Panc1 (cell line): ENCODE measurements around the gene ZNF710. TPM values are rescaled to one million over a fixed set of nuclear protein-coding genes. Genes with fewer than 3 reads are reported as not detected.
A peak's percentile ranks its signal among the peaks of the same experiment; 100 is the strongest.

Experiments used
- ATAC-seq: fragments of 200-7000 bp; cut with Tn5 transposase; 2 replicates; pipeline ENCODE4 v1.9.1; 2020; ENCODE audit warnings: mild to moderate bottlenecking, moderate library complexity
- BruUV-seq: library from RNA; stranded (reverse); fragments of 400-500 nt; replicated peaks from 2 replicates; lab custom pipeline; 2021; lab: Mats Ljungman, UMichigan
- CTCF ChIA-PET: fragments of 300-600 bp; sonication (Branson Sonifier 250); formaldehyde crosslinking; loops from one replicate; lab custom pipeline; 2022; ENCODE audit warnings: antibody characterized with exemption; lab: Charles Lee
- POLR2A ChIA-PET: fragments of 300-600 bp; sonication (Branson Sonifier 250); formaldehyde crosslinking; loops from one replicate; lab custom pipeline; 2022; ENCODE audit warnings: antibody characterized with exemption; lab: Charles Lee
- DNase-seq: peaks from one replicate; pipeline ENCODE4 v3.0.0-alpha.2; 2010; ENCODE audit warnings: low read depth, low spot score
- H3K27ac ChIP-seq: 2 replicates; pipeline ENCODE4 v1.5.1; 2011; ENCODE audit warnings: mild to moderate bottlenecking, low read length, inconsistent platforms
- H3K27me3 ChIP-seq: fragments of 200-500 bp; sonication (Bioruptor generic); 2 replicates; pipeline ENCODE4 v1.6.0; 2014; ENCODE audit warnings: low read length, inconsistent platforms; ENCODE audit not compliant: control insufficient read depth, insufficient read depth
- H3K36me3 ChIP-seq: fragments of 200-500 bp; sonication (Bioruptor generic); 2 replicates; pipeline ENCODE4 v1.5.1; 2014; ENCODE audit warnings: inconsistent platforms, mild to moderate bottlenecking, low read length, moderate library complexity; ENCODE audit not compliant: control insufficient read depth, insufficient read depth
- H3K4me1 ChIP-seq: 2 replicates; pipeline ENCODE4 v1.5.1; 2011; ENCODE audit warnings: inconsistent platforms, mild to moderate bottlenecking, low read length, moderate library complexity; ENCODE audit not compliant: control insufficient read depth, insufficient read depth
- H3K4me3 ChIP-seq, 2 experiments: 2 replicates each; pipeline ENCODE4 v1.5.1; 2011 to 2012; ENCODE audit warnings: low read depth in 2 of 2, low read length in 2 of 2, mild to moderate bottlenecking in 2 of 2, inconsistent platforms in 1 of 2, moderate library complexity in 1 of 2
- H3K9me3 ChIP-seq: fragments of 200-500 bp; sonication (Bioruptor generic); 2 replicates; pipeline ENCODE4 v1.5.1; 2014; ENCODE audit warnings: low read depth, mild to moderate bottlenecking, inconsistent platforms, low read length, moderate library complexity; ENCODE audit not compliant: control insufficient read depth, insufficient read depth
- POLR2AphosphoS5 ChIP-seq: IDR thresholded peaks from 2 replicates; pipeline ENCODE4 v1.6.1; 2012; ENCODE audit warnings: mild to moderate bottlenecking, low read depth, low read length, moderate library complexity
- SIN3A ChIP-seq: IDR thresholded peaks from 2 replicates; pipeline ENCODE4 v1.6.1; 2012; ENCODE audit warnings: low read depth, mild to moderate bottlenecking, low read length, moderate library complexity, borderline replicate concordance; ENCODE audit not compliant: insufficient read depth
- TCF7L2 ChIP-seq: IDR thresholded peaks from 2 replicates; pipeline ENCODE4 v1.6.1; 2011; ENCODE audit warnings: mild to moderate bottlenecking, low read depth, low read length, inconsistent platforms
- in situ Hi-C: cut with HindIII; loops from 2 replicates; pipeline ENCODE4 v1.10.0; 2016; ENCODE audit warnings: low sequenced_read_pairs, low pct_unique_long_range_greater_than_20kb
- intact Hi-C: fragments of 100-400 bp; cut with micrococcal nuclease; formaldehyde crosslinking; loops from one replicate; pipeline ENCODE4 v1.10.0; 2022; ENCODE audit not compliant: unreplicated experiment
- total RNA-seq: library from RNA; stranded (reverse); gene quantifications from one replicate; pipeline ENCODE4 v1.2.1, GENCODE V29; 2021; ENCODE audit not compliant: unreplicated experiment
- TF ChIP-seq, protein P1 (sequence below): fragments of 450-650 bp; IDR thresholded peaks from 2 replicates; pipeline ENCODE4 v1.5.1; 2017; ENCODE audit warnings: mild to moderate bottlenecking
- TF ChIP-seq, protein P2 (sequence below), 2 experiments: IDR thresholded peaks; 2 replicates each; pipeline ENCODE4 v1.6.1; 2011 to 2012; ENCODE audit warnings: low read depth in 2 of 2, control low read depth in 1 of 2, low read length in 1 of 2, mild to moderate bottlenecking in 1 of 2, moderate library complexity in 1 of 2; ENCODE audit not compliant: insufficient read depth in 1 of 2

The ZNF710 gene
- total RNA-seq, 1 experiment from 2014 or later = 15.8 TPM

DNA sequence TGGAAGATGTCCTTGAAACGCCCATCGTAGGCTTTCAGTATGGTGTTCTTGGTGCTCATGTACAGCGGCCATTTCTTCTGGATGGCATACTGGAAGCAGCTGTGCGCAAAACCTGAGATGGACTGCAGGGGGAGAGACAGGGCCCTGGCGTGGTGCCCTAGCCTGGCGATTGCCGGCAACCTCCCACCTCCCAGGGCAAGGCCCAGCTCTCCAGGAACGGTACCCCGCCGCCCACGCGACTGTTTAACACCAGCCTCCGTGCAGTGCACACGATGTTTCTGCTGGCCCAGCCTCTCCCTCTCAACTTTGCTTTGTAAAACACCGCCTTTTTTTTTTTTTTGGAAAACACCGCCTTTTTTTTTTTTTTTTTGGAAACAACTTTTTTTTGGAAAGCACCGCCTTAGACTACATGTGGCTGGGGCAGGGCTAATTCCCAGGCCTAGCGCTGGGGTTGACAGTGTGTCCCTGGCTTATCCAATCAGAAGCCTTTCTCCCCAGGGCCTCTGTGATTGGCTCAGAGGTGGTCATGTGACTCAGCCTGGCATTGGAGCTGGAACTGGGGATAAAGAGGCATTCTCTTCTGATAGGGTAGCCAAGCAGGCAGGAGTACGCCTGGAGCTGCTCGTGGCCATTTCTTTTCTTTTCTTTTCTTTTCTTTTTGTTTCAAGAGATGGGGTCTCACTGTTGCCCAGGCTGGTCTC is 86.5 kb downstream of the ZNF710 start:
- no TSS peak for BruUV-seq
- Histone ChIP-seq H3K27ac (no peak overlapping the region), H3K27me3 (no peaks in the 10 kb centered on the region), H3K9me3 (no peaks in the 10 kb centered on the region), H3K36me3 (0 out of 2 replicates have a peak, but pooled peaks cover 2% of the 10 kb centered on the region), H3K4me3 (no peak overlapping the region), H3K4me1 (no peaks in the 10 kb centered on the region; the same call in 1 of the 2 replicates)
- ChIA-PET POLR2A (interaction anchor here (0.5 to 1.0 kb wide), 4 partner anchors 12 to 189 kb away, joined by 3 to 16 read pairs (median 8); no protein-coding TSS in a partner anchor), CTCF (interaction anchor here (0.7 to 2.6 kb wide), 4 partner anchors 118 to 716 kb away, joined by 8 to 13 read pairs (median 10); no protein-coding TSS in a partner anchor)
- intact Hi-C loops = no loop called here
- in situ Hi-C loops = no loop called here
- TF ChIP-seq SIN3A (no peak), POLR2AphosphoS5 (no peak; the same call in 1 of the 2 replicates), TCF7L2 (no peak)
- TF ChIP-seq, protein P1, sequence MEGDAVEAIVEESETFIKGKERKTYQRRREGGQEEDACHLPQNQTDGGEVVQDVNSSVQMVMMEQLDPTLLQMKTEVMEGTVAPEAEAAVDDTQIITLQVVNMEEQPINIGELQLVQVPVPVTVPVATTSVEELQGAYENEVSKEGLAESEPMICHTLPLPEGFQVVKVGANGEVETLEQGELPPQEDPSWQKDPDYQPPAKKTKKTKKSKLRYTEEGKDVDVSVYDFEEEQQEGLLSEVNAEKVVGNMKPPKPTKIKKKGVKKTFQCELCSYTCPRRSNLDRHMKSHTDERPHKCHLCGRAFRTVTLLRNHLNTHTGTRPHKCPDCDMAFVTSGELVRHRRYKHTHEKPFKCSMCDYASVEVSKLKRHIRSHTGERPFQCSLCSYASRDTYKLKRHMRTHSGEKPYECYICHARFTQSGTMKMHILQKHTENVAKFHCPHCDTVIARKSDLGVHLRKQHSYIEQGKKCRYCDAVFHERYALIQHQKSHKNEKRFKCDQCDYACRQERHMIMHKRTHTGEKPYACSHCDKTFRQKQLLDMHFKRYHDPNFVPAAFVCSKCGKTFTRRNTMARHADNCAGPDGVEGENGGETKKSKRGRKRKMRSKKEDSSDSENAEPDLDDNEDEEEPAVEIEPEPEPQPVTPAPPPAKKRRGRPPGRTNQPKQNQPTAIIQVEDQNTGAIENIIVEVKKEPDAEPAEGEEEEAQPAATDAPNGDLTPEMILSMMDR = no peak
- TF ChIP-seq, protein P2, sequence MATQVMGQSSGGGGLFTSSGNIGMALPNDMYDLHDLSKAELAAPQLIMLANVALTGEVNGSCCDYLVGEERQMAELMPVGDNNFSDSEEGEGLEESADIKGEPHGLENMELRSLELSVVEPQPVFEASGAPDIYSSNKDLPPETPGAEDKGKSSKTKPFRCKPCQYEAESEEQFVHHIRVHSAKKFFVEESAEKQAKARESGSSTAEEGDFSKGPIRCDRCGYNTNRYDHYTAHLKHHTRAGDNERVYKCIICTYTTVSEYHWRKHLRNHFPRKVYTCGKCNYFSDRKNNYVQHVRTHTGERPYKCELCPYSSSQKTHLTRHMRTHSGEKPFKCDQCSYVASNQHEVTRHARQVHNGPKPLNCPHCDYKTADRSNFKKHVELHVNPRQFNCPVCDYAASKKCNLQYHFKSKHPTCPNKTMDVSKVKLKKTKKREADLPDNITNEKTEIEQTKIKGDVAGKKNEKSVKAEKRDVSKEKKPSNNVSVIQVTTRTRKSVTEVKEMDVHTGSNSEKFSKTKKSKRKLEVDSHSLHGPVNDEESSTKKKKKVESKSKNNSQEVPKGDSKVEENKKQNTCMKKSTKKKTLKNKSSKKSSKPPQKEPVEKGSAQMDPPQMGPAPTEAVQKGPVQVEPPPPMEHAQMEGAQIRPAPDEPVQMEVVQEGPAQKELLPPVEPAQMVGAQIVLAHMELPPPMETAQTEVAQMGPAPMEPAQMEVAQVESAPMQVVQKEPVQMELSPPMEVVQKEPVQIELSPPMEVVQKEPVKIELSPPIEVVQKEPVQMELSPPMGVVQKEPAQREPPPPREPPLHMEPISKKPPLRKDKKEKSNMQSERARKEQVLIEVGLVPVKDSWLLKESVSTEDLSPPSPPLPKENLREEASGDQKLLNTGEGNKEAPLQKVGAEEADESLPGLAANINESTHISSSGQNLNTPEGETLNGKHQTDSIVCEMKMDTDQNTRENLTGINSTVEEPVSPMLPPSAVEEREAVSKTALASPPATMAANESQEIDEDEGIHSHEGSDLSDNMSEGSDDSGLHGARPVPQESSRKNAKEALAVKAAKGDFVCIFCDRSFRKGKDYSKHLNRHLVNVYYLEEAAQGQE (IDR thresholded peaks at IDR 0.05; ENCODE audit: insufficient read depth in 1 of 2, low read depth in 2 of 2, low read length in 1 of 2) = no peak
- ATAC-seq (peak; percentile 72), DNase-seq (no peak)

- in situ Hi-C loops = no loop called here
- CTCF ChIA-PET = no interaction called here
Observed at GRCh38 chr15:90090226-90090848, 89.2 kb downstream of the ZNF710 start.

More at GRCh38 chr15:90090226-90090848, 89.2 kb downstream of the ZNF710 start:
- Histone ChIP-seq H3K36me3 (no peaks in the 10 kb centered on the region), H3K4me3 (no peak overlapping the region), H3K27me3 (no peaks in the 10 kb centered on the region), H3K4me1 (peaks cover 10% of the 10 kb centered on the region), H3K9me3 (no peaks in the 10 kb centered on the region), H3K27ac (no peak overlapping the region)
- no peak for TF ChIP-seq TCF7L2
- TF ChIP-seq, protein P1 = no peak
- no peak for TF ChIP-seq SIN3A
- TF ChIP-seq POLR2AphosphoS5 = no peak
- TF ChIP-seq, protein P2 (IDR thresholded peaks at IDR 0.05; ENCODE audit: insufficient read depth in 1 of 2, low read depth in 2 of 2, low read length in 1 of 2) = no peak
- ATAC-seq (no peak), DNase-seq (no peak)
- POLR2A ChIA-PET = no interaction called here
- intact Hi-C loops = no loop called here
- no TSS peak for BruUV-seq
